Astrocyte (in vitro differentiated cells and primary cell): ENCODE measurements around the gene PDS5B.

Experiments
- CTCF ChIP-seq: IDR thresholded peaks from 2 replicates; pipeline ENCODE4 v1.5.1; 2011; ENCODE audit warnings: low read depth, mild to moderate bottlenecking, inconsistent platforms, low read length, moderate library complexity; ENCODE audit not compliant: insufficient read depth
- EZH2 ChIP-seq: IDR thresholded peaks from 2 replicates; pipeline ENCODE4 v1.6.1; 2012; ENCODE audit warnings: mild to moderate bottlenecking, low read length, inconsistent platforms; ENCODE audit not compliant: insufficient read depth

DNA sequence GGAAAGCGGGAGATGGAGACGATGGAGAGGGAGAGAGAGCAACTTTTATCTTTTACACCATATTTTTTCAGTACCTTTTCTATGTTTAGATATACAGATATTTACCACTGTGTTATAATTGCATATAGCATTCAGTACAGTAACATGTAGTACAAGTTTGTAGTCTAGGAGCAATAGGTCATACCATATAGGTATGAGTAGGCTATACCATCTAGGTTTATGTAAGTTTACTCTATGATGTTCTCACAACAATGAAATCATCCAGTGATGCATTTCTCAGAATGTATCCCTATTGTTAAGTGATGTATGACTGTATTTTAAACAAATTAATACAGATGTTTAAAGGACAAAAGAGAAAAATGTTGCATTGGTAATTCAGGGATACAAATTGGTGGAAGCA is 136.1 kb downstream of the PDS5B start:
- TF ChIP-seq CTCF = no peak
- TF ChIP-seq EZH2 = no peak
